HepG2 (cell line): ENCODE data around the gene STK32C. TPM values are rescaled to one million over a fixed set of nuclear protein-coding genes. Genes with fewer than 3 reads are reported as not detected.

Source experiments
- ARID4A ChIP-seq: sonication (generic); formaldehyde crosslinking; IDR thresholded peaks from 2 replicates; pipeline ENCODE4 v1.5.0; 2020; ENCODE audit warnings: mild to moderate bottlenecking, missing genetic modification reagents, borderline replicate concordance
- CEBPG ChIP-seq: IDR thresholded peaks from 2 replicates; pipeline ENCODE4 v1.6.1; 2016
- CREB1 ChIP-seq, 2 experiments: fragments of 450-650 bp in 1 of 2; IDR thresholded peaks; 2 replicates each; pipeline ENCODE4 v1.6.1; 2016 to 2017; ENCODE audit warnings: control low read depth in 1 of 2, mild to moderate bottlenecking in 1 of 2, missing compliant biosample characterization in 1 of 2, missing genetic modification characterization in 1 of 2
- GABPA ChIP-seq, 2 experiments: IDR thresholded peaks; 2 replicates each; pipeline ENCODE4 v1.6.1; 2011 to 2016; ENCODE audit warnings: low read depth in 2 of 2, low read length in 1 of 2, missing biosample characterization in 1 of 2, missing genetic modification characterization in 1 of 2
- HES4 ChIP-seq: sonication (generic); formaldehyde crosslinking; IDR thresholded peaks from 2 replicates; pipeline ENCODE4 v1.9.0; 2021; ENCODE audit warnings: mild to moderate bottlenecking, missing genetic modification reagents, borderline replicate concordance
- KLF13 ChIP-seq: sonication (generic); formaldehyde crosslinking; IDR thresholded peaks from 2 replicates; pipeline ENCODE4 v1.4.0; 2020; ENCODE audit warnings: mild to moderate bottlenecking, missing genetic modification reagents
- MTA1 ChIP-seq: sonication (generic); formaldehyde crosslinking; IDR thresholded peaks from 2 replicates; pipeline ENCODE4 v1.4.0; 2020; ENCODE audit warnings: missing genetic modification reagents, mild to moderate bottlenecking, borderline replicate concordance
- POLR2A ChIP-seq, 2 experiments: IDR thresholded peaks; 2 replicates each; pipeline ENCODE4 v1.6.1; 2011; ENCODE audit warnings: low read depth in 2 of 2, low read length in 2 of 2, mild to moderate bottlenecking in 1 of 2, moderate library complexity in 1 of 2; ENCODE audit not compliant: insufficient read depth in 1 of 2
- RFX5 ChIP-seq: IDR thresholded peaks from 2 replicates; pipeline ENCODE4 v1.6.1; 2011; ENCODE audit warnings: low read depth, low read length, improper control_type of control experiment
- ZBTB7A ChIP-seq: sonication (generic); formaldehyde crosslinking; IDR thresholded peaks from 2 replicates; pipeline ENCODE4 v1.8.0; 2022; ENCODE audit warnings: mild to moderate bottlenecking, missing genetic modification reagents
- ZNF317 ChIP-seq: sonication (generic); formaldehyde crosslinking; IDR thresholded peaks from 2 replicates; pipeline ENCODE4 v1.5.0; 2020; ENCODE audit warnings: mild to moderate bottlenecking, missing genetic modification reagents
- ZNF543 ChIP-seq: sonication (generic); formaldehyde crosslinking; IDR thresholded peaks from 2 replicates; pipeline ENCODE4 v1.4.0; 2020; ENCODE audit warnings: mild to moderate bottlenecking, missing genetic modification reagents
- ZNF547 ChIP-seq: sonication (generic); formaldehyde crosslinking; IDR thresholded peaks from 2 replicates; pipeline ENCODE4 v1.5.1; 2020; ENCODE audit warnings: mild to moderate bottlenecking, missing genetic modification reagents
- ZNF558 ChIP-seq: sonication (generic); formaldehyde crosslinking; IDR thresholded peaks from 2 replicates; pipeline ENCODE4 v1.9.0; 2022; ENCODE audit warnings: mild to moderate bottlenecking, missing genetic modification reagents, borderline replicate concordance
- ZNF572 ChIP-seq: sonication (generic); formaldehyde crosslinking; IDR thresholded peaks from 2 replicates; pipeline ENCODE4 v1.5.1; 2020; ENCODE audit warnings: mild to moderate bottlenecking, missing genetic modification reagents
- ZNF672 ChIP-seq: sonication (generic); formaldehyde crosslinking; IDR thresholded peaks from 2 replicates; pipeline ENCODE4 v1.8.1; 2022; ENCODE audit warnings: missing genetic modification reagents
- ZNF773 ChIP-seq: sonication (generic); formaldehyde crosslinking; IDR thresholded peaks from 2 replicates; pipeline ENCODE4 v1.4.0; 2020; ENCODE audit warnings: missing genetic modification reagents, borderline replicate concordance
- polyA plus RNA-seq, 8 experiments: library from polyadenylated mRNA; depleted of rRNA in 3 of 8; stranded (reverse) in 7 of 8; unstranded in 1 of 8; fragments of >200 nt; fragmentation: Illumina TruSeq in 4 of 8; extraction: Trizol in 4 of 8; gene quantifications; 2 replicates each; pipeline versions ENCODE4 v1.2.1 to v1.2.3, GENCODE V29; 2011 to 2016; ENCODE audit warnings: low read depth in 4 of 8, missing spikeins in 1 of 8, mixed read lengths in 1 of 8; ENCODE audit not compliant: insufficient read depth in 1 of 8
- total RNA-seq, 5 experiments: library from RNA; depleted of rRNA; stranded (reverse); fragments of >200 nt; fragmentation: Illumina TruSeq; extraction: Trizol; gene quantifications; 2 replicates each; pipeline ENCODE4 v1.2.3, GENCODE V29; 2016; ENCODE audit warnings: low read depth in 1 of 5
- TF ChIP-seq, protein P1 (sequence below): sonication (generic); formaldehyde crosslinking; IDR thresholded peaks from 2 replicates; pipeline ENCODE4 v1.4.0; 2020; ENCODE audit warnings: missing genetic modification reagents
- TF ChIP-seq, protein P2 (sequence below): sonication (generic); formaldehyde crosslinking; IDR thresholded peaks from 2 replicates; pipeline ENCODE4 v1.8.0; 2022; ENCODE audit warnings: missing genetic modification reagents, mild to moderate bottlenecking, moderate library complexity, borderline replicate concordance

The STK32C gene
- total and polyA plus RNA-seq, 2 of the 13 experiments (the other 11 are each of a cell fraction or from before 2014, with no cell fraction given): 10.9 to 19.4 TPM

DNA sequence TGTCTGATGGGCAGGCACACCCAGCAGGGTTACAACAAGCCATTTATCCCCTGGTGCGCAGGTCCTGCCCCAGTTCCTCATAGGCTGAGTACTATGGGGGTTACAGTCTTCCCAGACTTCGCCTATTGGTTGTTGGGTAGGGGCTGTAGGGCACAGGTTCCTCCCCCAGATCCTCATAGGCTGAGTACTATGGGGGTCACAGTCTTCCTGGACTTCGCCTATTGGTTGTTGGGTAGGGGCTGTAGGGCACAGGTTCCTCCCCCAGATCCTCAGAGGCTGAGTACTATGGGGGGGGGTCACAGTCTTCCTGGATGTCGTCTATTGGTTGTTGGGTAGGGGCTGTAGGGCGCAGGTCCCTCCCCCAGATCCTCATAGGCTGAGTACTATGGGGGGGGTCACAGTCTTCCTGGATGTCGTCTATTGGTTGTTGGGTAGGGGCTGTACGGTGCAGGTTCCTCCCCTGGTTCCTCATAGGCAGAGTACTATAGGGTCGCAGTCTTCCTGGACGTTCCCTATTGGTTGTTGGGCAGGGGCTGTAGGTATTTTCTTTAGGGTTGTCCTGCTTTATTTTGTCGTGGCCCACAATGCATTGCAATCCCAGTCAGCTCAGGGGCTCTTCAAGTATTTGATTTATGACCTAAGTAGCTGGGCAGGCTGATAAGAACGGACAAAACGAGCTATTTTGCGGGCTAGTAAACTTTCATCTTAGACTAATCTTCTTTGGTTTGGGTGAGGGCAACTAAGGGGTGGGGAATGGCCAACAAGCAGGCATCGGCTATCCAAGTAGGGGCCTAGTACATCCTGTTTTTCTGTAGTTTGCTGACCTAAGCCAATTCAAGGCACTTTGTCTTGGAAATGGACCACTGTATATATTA lies 27.7 kb upstream of the STK32C start (continued):
- TF ChIP-seq, protein P1, sequence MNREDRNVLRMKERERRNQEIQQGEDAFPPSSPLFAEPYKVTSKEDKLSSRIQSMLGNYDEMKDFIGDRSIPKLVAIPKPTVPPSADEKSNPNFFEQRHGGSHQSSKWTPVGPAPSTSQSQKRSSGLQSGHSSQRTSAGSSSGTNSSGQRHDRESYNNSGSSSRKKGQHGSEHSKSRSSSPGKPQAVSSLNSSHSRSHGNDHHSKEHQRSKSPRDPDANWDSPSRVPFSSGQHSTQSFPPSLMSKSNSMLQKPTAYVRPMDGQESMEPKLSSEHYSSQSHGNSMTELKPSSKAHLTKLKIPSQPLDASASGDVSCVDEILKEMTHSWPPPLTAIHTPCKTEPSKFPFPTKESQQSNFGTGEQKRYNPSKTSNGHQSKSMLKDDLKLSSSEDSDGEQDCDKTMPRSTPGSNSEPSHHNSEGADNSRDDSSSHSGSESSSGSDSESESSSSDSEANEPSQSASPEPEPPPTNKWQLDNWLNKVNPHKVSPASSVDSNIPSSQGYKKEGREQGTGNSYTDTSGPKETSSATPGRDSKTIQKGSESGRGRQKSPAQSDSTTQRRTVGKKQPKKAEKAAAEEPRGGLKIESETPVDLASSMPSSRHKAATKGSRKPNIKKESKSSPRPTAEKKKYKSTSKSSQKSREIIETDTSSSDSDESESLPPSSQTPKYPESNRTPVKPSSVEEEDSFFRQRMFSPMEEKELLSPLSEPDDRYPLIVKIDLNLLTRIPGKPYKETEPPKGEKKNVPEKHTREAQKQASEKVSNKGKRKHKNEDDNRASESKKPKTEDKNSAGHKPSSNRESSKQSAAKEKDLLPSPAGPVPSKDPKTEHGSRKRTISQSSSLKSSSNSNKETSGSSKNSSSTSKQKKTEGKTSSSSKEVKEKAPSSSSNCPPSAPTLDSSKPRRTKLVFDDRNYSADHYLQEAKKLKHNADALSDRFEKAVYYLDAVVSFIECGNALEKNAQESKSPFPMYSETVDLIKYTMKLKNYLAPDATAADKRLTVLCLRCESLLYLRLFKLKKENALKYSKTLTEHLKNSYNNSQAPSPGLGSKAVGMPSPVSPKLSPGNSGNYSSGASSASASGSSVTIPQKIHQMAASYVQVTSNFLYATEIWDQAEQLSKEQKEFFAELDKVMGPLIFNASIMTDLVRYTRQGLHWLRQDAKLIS (CRISPR knock-in tag): no peak
- no peak for TF ChIP-seq ZNF572 (CRISPR knock-in tag)
- TF ChIP-seq ZNF547 (CRISPR knock-in tag): no peak
- TF ChIP-seq, protein P2, sequence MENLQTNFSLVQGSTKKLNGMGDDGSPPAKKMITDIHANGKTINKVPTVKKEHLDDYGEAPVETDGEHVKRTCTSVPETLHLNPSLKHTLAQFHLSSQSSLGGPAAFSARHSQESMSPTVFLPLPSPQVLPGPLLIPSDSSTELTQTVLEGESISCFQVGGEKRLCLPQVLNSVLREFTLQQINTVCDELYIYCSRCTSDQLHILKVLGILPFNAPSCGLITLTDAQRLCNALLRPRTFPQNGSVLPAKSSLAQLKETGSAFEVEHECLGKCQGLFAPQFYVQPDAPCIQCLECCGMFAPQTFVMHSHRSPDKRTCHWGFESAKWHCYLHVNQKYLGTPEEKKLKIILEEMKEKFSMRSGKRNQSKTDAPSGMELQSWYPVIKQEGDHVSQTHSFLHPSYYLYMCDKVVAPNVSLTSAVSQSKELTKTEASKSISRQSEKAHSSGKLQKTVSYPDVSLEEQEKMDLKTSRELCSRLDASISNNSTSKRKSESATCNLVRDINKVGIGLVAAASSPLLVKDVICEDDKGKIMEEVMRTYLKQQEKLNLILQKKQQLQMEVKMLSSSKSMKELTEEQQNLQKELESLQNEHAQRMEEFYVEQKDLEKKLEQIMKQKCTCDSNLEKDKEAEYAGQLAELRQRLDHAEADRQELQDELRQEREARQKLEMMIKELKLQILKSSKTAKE (CRISPR knock-in tag): no peak
- TF ChIP-seq KLF13: no peak
- no peak for TF ChIP-seq MTA1 (CRISPR knock-in tag)
- TF ChIP-seq HES4: no peak
- no peak for TF ChIP-seq ZNF558 (CRISPR knock-in tag)
- TF ChIP-seq CEBPG (CRISPR knock-in tag): no peak
- TF ChIP-seq RFX5: peak; percentile 76; the same call in 1 of the 2 replicates
- peak; percentile 35 to 60; a peak in 1 of 4 replicates for TF ChIP-seq POLR2A (IDR thresholded peaks at IDR 0.05; ENCODE audit: insufficient read depth in 1 of 2, low read depth in 2 of 2, low read length in 2 of 2)
- no peak for TF ChIP-seq GABPA (IDR thresholded peaks at IDR 0.05; ENCODE audit: low read depth, low read length)
- peak; percentile 59; the same call in 1 of the 2 replicates for TF ChIP-seq GABPA (CRISPR knock-in tag; IDR thresholded peaks at IDR 0.05; ENCODE audit: low read depth)
- no peak for TF ChIP-seq ZNF672
- TF ChIP-seq ARID4A: peak; percentile 41; the same call in 1 of the 2 replicates
- TF ChIP-seq ZNF773 (CRISPR knock-in tag): no peak
- TF ChIP-seq ZBTB7A (CRISPR knock-in tag): no peak
- no peak for TF ChIP-seq ZNF543 (CRISPR knock-in tag)
- no peak for TF ChIP-seq CREB1 (IDR thresholded peaks at IDR 0.05)
- TF ChIP-seq CREB1 (CRISPR knock-in tag; IDR thresholded peaks at IDR 0.05): peak; percentile 88
- TF ChIP-seq ZNF317 (CRISPR knock-in tag): no peak
